Dermis microvascular lymphatic vessel endothelial cell (primary cell): ENCODE results near the gene CST5. TPM values are rescaled to one million over a fixed set of nuclear protein-coding genes. Genes with fewer than 3 reads are reported as not detected.
"Not testable (repeated sequence)": the region's sequence is repeated elsewhere in the genome, so short reads cannot be mapped to it uniquely, and the experiment has no call there.

Source experiments
- DNase-seq, 2 donors: peaks; one replicate each; pipeline versions ENCODE4 v3.0.0 to v3.0.0-alpha.2; 2010; ENCODE audit warnings: low read depth in 2 of 2
- total RNA-seq: library from RNA; depleted of rRNA; stranded (reverse); fragments of >200 nt; gene quantifications from 2 replicates; pipeline ENCODE4 v1.2.1, GENCODE V29; 2014

CST5 gene
- total RNA-seq, 1 donor from 2014 or later, result not detected

- DNase-seq, result no peak
These were observed 37.9 kb downstream of the CST5 start for GRCh38 chr20:23841693-23842092.

GRCh38 chr20:23835716-23836115 is 43.8 kb downstream of the CST5 start:
- no peak for DNase-seq

- no peak for DNase-seq
These were observed 46.6 kb downstream of the CST5 start for GRCh38 chr20:23832775-23833513.

GRCh38 chr20:23831961-23832360 is 47.6 kb downstream of the CST5 start:
- not testable (repeated sequence) for DNase-seq

- no peak for DNase-seq
These were observed 53.0 kb downstream of the CST5 start, which contains the start of gene CST2 for GRCh38 chr20:23826541-23827021. Gene CST2, minus strand, starts transcription at chr20:23826729. Its CDS starts 69 bp downstream, at chr20:23826660.

Other genes starting within 250 kb of the CST5 start
- 112 and 193 TPM in 2 replicates for gene CST3, start 241.8 kb downstream of the CST5 start, total RNA-seq
- not detected in 2 replicates for gene CST4, start 190.7 kb downstream of the CST5 start, total RNA-seq
- not detected in 2 replicates for gene CST1, start 128.8 kb downstream of the CST5 start, total RNA-seq
- not detected in 2 replicates for gene CST2, start 53.0 kb downstream of the CST5 start, total RNA-seq
- not detected in 2 replicates for gene GGTLC1, start 109.0 kb upstream of the CST5 start, total RNA-seq